Erythroblast (primary cell): ENCODE measurements around the gene NKD1.
"Not testable (repeated sequence)": the region's sequence is repeated elsewhere in the genome, so short reads cannot be mapped to it uniquely, and the experiment has no call there.

Source experiments
- DNase-seq, 2 experiments: peaks; one replicate each; lab custom pipeline; 2025; lab: John Stamatoyannopoulos, UW
- GATA1 ChIP-seq: IDR thresholded peaks from 2 replicates; pipeline ENCODE4 v1.6.1; 2011; ENCODE audit warnings: low read depth, mild to moderate bottlenecking, control low read depth, low read length, moderate library complexity
- POLR2A ChIP-seq: IDR thresholded peaks from 2 replicates; pipeline ENCODE4 v1.6.1; 2011; ENCODE audit warnings: mild to moderate bottlenecking, low read length

Gene NKD1

GRCh38 chr16:50576403-50577113 is 28.4 kb downstream of the NKD1 start:
- no peak for TF ChIP-seq GATA1
- no peak for TF ChIP-seq POLR2A

GRCh38 chr16:50578137-50578536 is 29.9 kb downstream of the NKD1 start:
- DNase-seq = no peak
- TF ChIP-seq GATA1 (no peak), POLR2A (no peak)

More at GRCh38 chr16:50576403-50577113, 28.4 kb downstream of the NKD1 start:
- no peak for DNase-seq

DNA sequence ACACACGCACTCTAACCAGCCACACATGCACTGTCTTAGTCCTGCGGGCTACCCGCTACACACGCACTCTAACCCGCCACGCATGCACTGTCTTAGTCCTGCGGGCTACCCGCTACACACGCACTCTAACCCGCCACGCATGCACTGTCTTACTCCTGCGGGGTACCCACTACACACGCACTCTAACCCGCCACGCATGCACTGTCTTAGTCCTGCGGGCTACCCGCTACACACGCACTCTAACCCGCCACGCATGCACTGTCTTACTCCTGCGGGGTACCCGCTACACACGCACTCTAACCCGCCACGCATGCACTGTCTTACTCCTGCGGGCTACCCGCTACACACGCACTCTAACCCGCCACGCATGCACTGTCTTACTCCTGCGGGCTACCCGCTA is 31.2 kb downstream of the NKD1 start:
- DNase-seq = not testable (repeated sequence)

DNA sequence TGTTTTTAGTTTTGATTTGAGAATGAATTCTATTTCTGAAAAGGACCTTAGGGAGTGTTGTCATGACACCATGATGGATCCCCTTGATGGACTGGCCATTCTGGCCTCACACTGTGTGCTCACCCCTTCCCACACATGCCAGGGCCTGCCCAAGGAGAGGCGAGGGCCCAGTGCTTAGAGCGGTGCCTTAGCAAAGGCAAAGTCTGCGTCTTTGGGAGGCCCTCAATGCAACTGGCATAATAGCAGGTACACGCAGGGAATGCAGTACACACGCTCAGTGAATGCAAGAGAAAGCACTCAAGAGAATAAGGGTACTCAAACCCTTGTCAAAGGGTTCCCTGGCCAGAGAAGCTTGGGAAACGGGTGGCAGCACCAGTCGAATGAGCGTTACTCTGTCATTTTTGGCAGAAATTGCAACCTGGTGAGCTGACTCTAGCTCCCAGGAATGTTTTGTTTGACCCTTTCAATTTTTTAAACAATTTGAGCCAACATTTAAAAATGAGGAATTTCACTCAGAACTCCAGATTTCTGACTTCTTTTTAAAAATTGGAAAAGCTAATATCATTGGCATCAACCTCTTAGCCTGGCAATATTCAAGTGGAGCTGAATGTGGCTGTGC is 32.1 kb downstream of the NKD1 start:
- TF ChIP-seq POLR2A (no peak), GATA1 (no peak)
- no peak for DNase-seq

DNA sequence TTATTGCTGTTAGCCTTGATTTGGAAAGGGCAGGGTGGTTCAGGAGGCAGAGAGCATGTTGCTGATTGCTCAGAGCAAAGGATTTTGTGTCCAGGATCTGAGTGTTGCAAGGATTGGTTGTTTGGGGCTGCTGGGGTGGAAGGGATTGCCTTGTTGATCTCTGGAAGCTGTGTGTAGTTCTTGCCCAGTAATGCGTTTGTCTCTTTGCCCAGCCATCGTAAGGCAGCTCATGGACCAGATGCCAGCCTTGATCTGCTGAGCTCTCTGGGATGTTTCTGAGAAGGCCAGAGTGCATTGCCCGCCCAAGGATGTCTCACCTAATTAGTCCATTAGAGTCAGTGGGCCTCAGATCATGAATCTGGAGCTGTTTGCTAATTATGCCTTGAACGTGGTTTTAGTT is 33.6 kb downstream of the NKD1 start:
- no peak for TF ChIP-seq POLR2A
- TF ChIP-seq GATA1 = no peak
- no peak for DNase-seq

DNA sequence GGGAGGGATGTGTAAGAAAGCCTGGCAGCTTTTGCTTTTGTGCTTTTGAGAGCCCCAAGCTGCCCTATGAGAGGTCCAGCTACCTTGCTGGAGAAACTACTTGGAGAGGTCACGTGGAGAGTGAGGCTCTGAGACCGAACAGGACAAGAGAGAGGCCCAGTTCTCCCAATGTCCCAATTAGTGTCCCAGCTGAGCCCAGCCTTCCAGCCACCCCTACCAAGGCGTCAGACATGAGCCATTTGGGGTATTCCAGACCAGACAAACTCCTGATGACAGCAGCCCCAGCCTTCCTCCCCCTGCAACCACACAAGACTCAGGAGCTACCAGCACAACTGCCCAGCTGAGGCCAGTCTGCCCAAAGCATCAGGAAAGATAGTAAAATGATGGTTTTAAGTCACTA is 35.0 kb downstream of the NKD1 start:
- TF ChIP-seq GATA1 = no peak
- TF ChIP-seq POLR2A = no peak
- DNase-seq = no peak

GRCh38 chr16:50584033-50584722 is 36.0 kb downstream of the NKD1 start:
- TF ChIP-seq GATA1 (no peak), POLR2A (no peak)
- DNase-seq = peak in 1 of 2 experiments; percentile 4

DNA sequence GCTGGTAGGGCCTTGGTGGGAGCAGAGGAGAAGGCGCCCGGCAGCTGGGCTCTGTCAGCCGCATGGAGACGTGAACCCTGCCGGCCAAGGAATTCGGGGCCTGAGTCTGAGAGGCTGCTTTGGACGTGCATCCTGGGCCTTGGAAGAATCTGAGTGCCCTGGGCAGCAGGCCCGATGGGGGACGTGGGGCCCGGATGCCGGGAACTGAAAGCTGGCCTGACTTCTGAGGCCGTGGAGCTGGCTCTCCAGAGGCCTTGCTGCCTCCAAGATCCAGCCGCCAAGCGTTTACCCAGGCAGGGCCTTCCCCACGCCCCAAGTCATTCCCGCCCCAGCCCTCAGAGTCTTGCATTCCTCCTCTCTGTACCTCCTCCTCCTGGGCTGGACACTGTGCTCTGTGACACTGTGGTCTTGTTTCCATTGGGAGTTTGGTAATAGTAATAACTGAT is 37.2 kb downstream of the NKD1 start:
- DNase-seq = no peak

DNA sequence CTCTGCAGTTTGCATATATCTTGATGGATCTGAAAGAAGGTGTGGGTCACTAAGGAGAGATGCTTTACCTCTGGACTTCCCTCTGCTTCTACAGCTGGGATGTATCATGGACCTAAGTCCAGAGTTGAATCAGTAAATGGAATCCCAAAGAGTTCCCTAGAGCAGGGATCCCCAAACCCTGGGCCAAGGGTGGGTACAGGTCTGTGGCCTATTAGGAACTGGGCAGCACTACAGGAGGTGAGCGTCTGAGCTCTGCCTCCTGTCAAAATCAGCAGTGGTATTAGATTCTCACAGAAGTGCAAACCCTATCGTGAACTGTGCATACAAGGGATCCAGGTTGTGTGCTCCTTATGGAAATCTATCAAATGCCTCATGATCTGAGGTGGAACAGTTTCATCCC is 39.3 kb downstream of the NKD1 start:
- DNase-seq = no peak
- TF ChIP-seq GATA1 (no peak), POLR2A (no peak)

More for the DNA sequence above, 37.2 kb downstream of the NKD1 start:
- no peak for TF ChIP-seq GATA1
- no peak for TF ChIP-seq POLR2A

GRCh38 chr16:50588276-50588675 is 40.1 kb downstream of the NKD1 start:
- no peak for TF ChIP-seq GATA1
- no peak for DNase-seq

GRCh38 chr16:50591209-50591608 is 43.0 kb downstream of the NKD1 start:
- no peak for DNase-seq
- TF ChIP-seq GATA1 = no peak
- no peak for TF ChIP-seq POLR2A

DNA sequence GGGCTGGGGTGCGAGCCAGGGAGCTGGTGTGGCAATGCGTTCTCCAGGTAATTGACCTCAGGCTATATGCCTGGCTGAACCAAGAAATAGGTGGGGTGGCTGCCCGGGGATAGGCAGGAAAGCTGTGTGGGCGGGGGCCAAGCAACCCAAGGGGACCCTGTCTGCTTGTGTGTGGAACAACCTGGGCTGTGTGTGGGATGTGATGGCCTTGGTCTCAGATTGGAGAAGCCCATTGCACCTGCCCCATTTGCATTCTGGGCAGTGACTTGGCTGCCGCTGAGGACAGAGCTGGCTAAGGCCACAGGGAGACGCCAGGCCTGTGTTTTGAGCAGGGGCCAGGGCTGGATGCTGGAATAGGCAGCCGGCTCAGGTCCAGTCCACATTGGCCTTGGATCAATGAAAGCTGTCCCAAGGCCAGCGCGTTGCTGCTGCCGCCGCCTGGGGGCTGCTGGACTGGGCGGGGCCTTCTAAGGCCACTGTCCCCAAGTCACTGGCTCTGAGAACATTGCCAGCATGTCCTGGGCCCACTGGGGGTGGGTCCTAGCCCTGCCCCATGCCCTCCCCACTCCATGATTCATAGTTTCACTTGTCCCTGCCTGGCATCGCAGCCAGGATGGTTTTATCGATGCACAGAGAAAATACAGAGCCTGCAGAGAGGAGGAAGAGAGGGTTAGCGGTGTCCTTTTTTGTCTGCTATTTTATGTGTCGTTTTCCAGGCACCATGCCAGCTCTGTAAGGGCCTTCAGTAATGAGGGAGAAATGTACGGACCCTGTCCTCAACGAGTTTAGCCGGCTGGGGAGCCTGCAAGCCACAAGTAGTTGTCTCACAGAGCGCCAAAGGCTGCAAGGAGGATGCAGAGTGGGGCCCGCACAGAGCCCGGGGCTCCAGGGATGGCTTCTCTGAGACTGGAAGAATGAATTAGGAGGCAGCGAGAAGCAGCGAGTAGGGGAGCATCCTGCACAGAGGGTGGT is 43.9 kb downstream of the NKD1 start:
- no peak for TF ChIP-seq POLR2A
- TF ChIP-seq GATA1 = no peak
- no peak for DNase-seq

DNA sequence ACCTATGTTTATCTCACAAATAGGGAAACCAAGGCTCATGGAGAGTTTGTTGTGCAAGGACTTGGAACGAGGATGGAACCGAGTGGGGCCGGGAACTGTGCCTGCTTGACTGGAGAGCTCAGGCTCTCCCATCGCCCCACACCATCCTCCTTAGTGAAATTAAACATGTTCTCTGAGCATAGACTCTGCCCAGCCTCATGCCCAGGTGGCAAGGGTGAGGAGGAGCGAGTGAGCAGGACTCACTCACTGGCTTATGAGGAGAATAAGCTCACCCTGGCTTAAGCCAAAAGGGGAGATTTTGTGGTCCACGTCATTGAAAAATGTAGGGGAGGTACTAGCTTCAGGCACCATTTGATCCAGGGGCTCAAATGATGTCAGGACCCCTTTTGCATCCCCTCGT is 44.8 kb downstream of the NKD1 start:
- TF ChIP-seq GATA1 (no peak), POLR2A (no peak)
- no peak for DNase-seq
